GM12872 (cell line): ENCODE data around the gene L3MBTL3.

Experiments used
- CTCF ChIP-seq: IDR thresholded peaks from 3 replicates; pipeline ENCODE4 v1.5.1; 2011; ENCODE audit warnings: low read depth, mild to moderate bottlenecking, low read length, moderate library complexity; ENCODE audit not compliant: insufficient read depth

Gene L3MBTL3

GRCh38 chr6:130167655-130168054 is 149.3 kb downstream of the L3MBTL3 start:
- no peak for TF ChIP-seq CTCF

- no peak for TF ChIP-seq CTCF
Observed at GRCh38 chr6:130176378-130176777, 158.0 kb downstream of the L3MBTL3 start.

GRCh38 chr6:130178692-130179091 is 160.3 kb downstream of the L3MBTL3 start:
- TF ChIP-seq CTCF, result no peak

- no peak for TF ChIP-seq CTCF
Observed at GRCh38 chr6:130182466-130182865, 164.1 kb downstream of the L3MBTL3 start.

GRCh38 chr6:130183271-130184222 is 165.2 kb downstream of the L3MBTL3 start:
- TF ChIP-seq CTCF, result no peak

GRCh38 chr6:130185658-130186057 is 167.3 kb downstream of the L3MBTL3 start:
- no peak for TF ChIP-seq CTCF

GRCh38 chr6:130187335-130188206 is 169.2 kb downstream of the L3MBTL3 start:
- no peak for TF ChIP-seq CTCF
